SK-N-SH (cell line): ENCODE results near the gene HMGXB3.

ENCODE experiments used
- CTCF ChIP-seq: fragments of 200-600 bp; sonication (generic); IDR thresholded peaks from 2 replicates; pipeline ENCODE4 v1.6.1; 2017; ENCODE audit warnings: antibody characterized with exemption, mild to moderate bottlenecking, moderate library complexity
- NFIC ChIP-seq: IDR thresholded peaks from 2 replicates; pipeline ENCODE4 v1.4.0; 2012; ENCODE audit warnings: borderline replicate concordance
- POLR2AphosphoS5 ChIP-seq: IDR thresholded peaks from 2 replicates; pipeline ENCODE4 v1.6.1; 2012; ENCODE audit warnings: low read depth, low read length
- RAD21 ChIP-seq: IDR thresholded peaks from 2 replicates; pipeline ENCODE4 v1.6.1; 2012; ENCODE audit warnings: mild to moderate bottlenecking, low read length
- RCOR1 ChIP-seq: fragments of 150-350 bp; IDR thresholded peaks from 2 replicates; pipeline ENCODE4 v1.6.1; 2017; ENCODE audit warnings: antibody characterized with exemption, low read length
- RFX5 ChIP-seq: IDR thresholded peaks from 2 replicates; pipeline ENCODE4 v1.6.1; 2012; ENCODE audit warnings: mild to moderate bottlenecking, improper control_type of control experiment, low read length
- SMC3 ChIP-seq: IDR thresholded peaks from 2 replicates; pipeline ENCODE4 v1.6.1; 2012; ENCODE audit warnings: low read depth, low read length, improper control_type of control experiment

GRCh38 chr5:150057996-150058395, 57.5 kb downstream of the HMGXB3 start:
- TF ChIP-seq SMC3, result no peak
- TF ChIP-seq POLR2AphosphoS5, result no peak; the same call in 1 of the 2 replicates
- no peak for TF ChIP-seq CTCF
- no peak for TF ChIP-seq NFIC
- no peak for TF ChIP-seq RCOR1
- TF ChIP-seq RFX5, result no peak
- TF ChIP-seq RAD21, result no peak
